Measurements from ENCODE around the gene ARID1B. TPM values are rescaled to one million over a fixed set of nuclear protein-coding genes. Genes with fewer than 3 reads are reported as not detected.

The ARID1B gene
- total RNA-seq, 6 experiments from 2014 or later, result 23.2 to 35.3 (median 30.7) TPM

GRCh38 chr6:157020881-157021343 is 243.7 kb downstream of the ARID1B start:
- peak in 1 of 3 donors; percentile 68 for DNase-seq
- Histone ChIP-seq H3K27me3 (no peaks in the 10 kb centered on the region), H3K4me3 (peak overlapping the region; percentile 66 to 68 (median 66)), H3K4me1 (peaks cover 0 to 31% (median 3%) of the 10 kb centered on the region in 4 donors), H3K27ac (peak overlapping the region; percentile 97 to 99 (median 99)), H3K9me3 (no peaks in the 10 kb centered on the region), H3K36me3 (no peaks in the 10 kb centered on the region)
- ATAC-seq, result peak; percentile 41 to 56 (median 51)
- WGBS (ENCODE audit: insufficient coverage, low coverage, low lambda C conversion rate, missing lambda C conversion rate), result under 1% methylated on average over 30 of the region's 40 CpGs
- TF ChIP-seq POLR2A (IDR thresholded peaks at IDR 0.05) (no peak), CTCF (IDR thresholded peaks at IDR 0.05) (no peak)
- intact Hi-C loops (cut with DNase I), result no loop called here

- peaks cover 0 to 30% (median 3%) of the 10 kb centered on the region in 4 donors for H3K4me1 ChIP-seq
Observed at GRCh38 chr6:157021344-157021992, 244.3 kb downstream of the ARID1B start.

GRCh38 chr6:157021993-157022740 is 245.0 kb downstream of the ARID1B start:
- Histone ChIP-seq H3K27me3 (no peaks in the 10 kb centered on the region), H3K36me3 (no peaks in the 10 kb centered on the region), H3K9me3 (no peaks in the 10 kb centered on the region), H3K4me3 (peak overlapping the region; percentile 66 to 68 (median 66)), H3K27ac (peak overlapping the region; percentile 97 to 99 (median 99)), H3K4me1 (peaks cover 0 to 23% (median 3%) of the 10 kb centered on the region in 4 donors)
- ATAC-seq, result peak; percentile 80 to 91 (median 86)
- peak; percentile 91 for DNase-seq
- WGBS (ENCODE audit: insufficient coverage, low coverage, low lambda C conversion rate, missing lambda C conversion rate), result 4% methylated on average over 19 of the region's 33 CpGs
- intact Hi-C loops (cut with DNase I), result no loop called here
- TF ChIP-seq CTCF (IDR thresholded peaks at IDR 0.05), result no peak

More at GRCh38 chr6:157021344-157021992, 244.3 kb downstream of the ARID1B start:
- Histone ChIP-seq H3K27ac (peak overlapping the region; percentile 97 to 99 (median 99)), H3K4me3 (peak overlapping the region; percentile 66 to 68 (median 66)), H3K9me3 (no peaks in the 10 kb centered on the region), H3K36me3 (no peaks in the 10 kb centered on the region), H3K27me3 (no peaks in the 10 kb centered on the region)
- TF ChIP-seq POLR2A (IDR thresholded peaks at IDR 0.05), result peak; percentile 98
- peak; percentile 37 to 47 (median 42) for TF ChIP-seq CTCF (IDR thresholded peaks at IDR 0.05)
- intact Hi-C loops (cut with DNase I), result no loop called here
- WGBS (ENCODE audit: insufficient coverage, low coverage, low lambda C conversion rate, missing lambda C conversion rate), result 0% methylated on average over 22 of the region's 84 CpGs
- DNase-seq (peak; percentile 94 to 96 (median 95)), ATAC-seq (peak; percentile 89 to 95 (median 92))

- TF ChIP-seq CTCF (IDR thresholded peaks at IDR 0.05), result no peak
- no peak for TF ChIP-seq POLR2A (IDR thresholded peaks at IDR 0.05)
- DNase-seq (no peak), ATAC-seq (no peak)
- no peaks in the 10 kb centered on the region for H3K27me3 ChIP-seq
- no peaks in the 10 kb centered on the region for H3K9me3 ChIP-seq
- intact Hi-C loops (cut with DNase I), result no loop called here
- WGBS (ENCODE audit: insufficient coverage, low coverage, low lambda C conversion rate, missing lambda C conversion rate), result 39% methylated on average over 2 of the region's 2 CpGs
- H3K4me1 ChIP-seq, result peaks cover 0 to 18% (median 3%) of the 10 kb centered on the region in 4 donors
- H3K4me3 ChIP-seq, result no peak overlapping the region
- no peaks in the 10 kb centered on the region for H3K36me3 ChIP-seq
- H3K27ac ChIP-seq, result no peak overlapping the region
Observed at GRCh38 chr6:157023958-157024357, 246.8 kb downstream of the ARID1B start.
